Measurements from ENCODE around the gene RNF26. TPM values are rescaled to one million over a fixed set of nuclear protein-coding genes. Genes with fewer than 3 reads are reported as not detected.

Gene RNF26
- total and polyA plus RNA-seq, 2 of the 13 experiments (the other 11 are each of a cell fraction or from before 2014, with no cell fraction given) = 11.9 to 26.3 TPM

- TF ChIP-seq GATA4 (IDR thresholded peaks at IDR 0.05; ENCODE audit: borderline replicate concordance, low read depth) = no peak
- no peak for TF ChIP-seq ZNF496 (CRISPR knock-in tag; IDR thresholded peaks at IDR 0.05; ENCODE audit: insufficient replicate concordance)
- no peak for TF ChIP-seq MLLT10 (CRISPR knock-in tag; IDR thresholded peaks at IDR 0.05)
- no peak for TF ChIP-seq ZNF143 (CRISPR knock-in tag; IDR thresholded peaks at IDR 0.05)
- no peak for TF ChIP-seq FOXK2 (IDR thresholded peaks at IDR 0.05)
- no peak for TF ChIP-seq MYPOP (CRISPR knock-in tag; IDR thresholded peaks at IDR 0.05)
- TF ChIP-seq SRY (CRISPR knock-in tag; IDR thresholded peaks at IDR 0.05) = no peak
- TF ChIP-seq ZNF777 (CRISPR knock-in tag; IDR thresholded peaks at IDR 0.05) = no peak
- TF ChIP-seq KLF15 (CRISPR knock-in tag; IDR thresholded peaks at IDR 0.05; ENCODE audit: borderline replicate concordance) = no peak
- TF ChIP-seq KMT2A (CRISPR knock-in tag; IDR thresholded peaks at IDR 0.05) = no peak; the same call in 1 of the 2 replicates
- peak; percentile 38; the same call in 1 of the 2 replicates for TF ChIP-seq UBTF (CRISPR knock-in tag; IDR thresholded peaks at IDR 0.05)
- no peak for TF ChIP-seq JARID2 (CRISPR knock-in tag; IDR thresholded peaks at IDR 0.05; ENCODE audit: insufficient replicate concordance)
- TF ChIP-seq ATF7 (IDR thresholded peaks at IDR 0.05) = no peak
- TF ChIP-seq ATF7 (CRISPR knock-in tag; IDR thresholded peaks at IDR 0.05) = 0 out of 2 replicates have a peak, but pooled peaks have one; percentile 37
- TF ChIP-seq ZNF543 (CRISPR knock-in tag; IDR thresholded peaks at IDR 0.05) = 0 out of 2 replicates have a peak, but pooled peaks have one; percentile 55
- TF ChIP-seq ZNF674 (CRISPR knock-in tag; IDR thresholded peaks at IDR 0.05; ENCODE audit: low read depth) = no peak
- TF ChIP-seq MYNN (CRISPR knock-in tag; IDR thresholded peaks at IDR 0.05; ENCODE audit: low read depth) = no peak
- TF ChIP-seq KDM6A (CRISPR knock-in tag; IDR thresholded peaks at IDR 0.05; ENCODE audit: low read depth) = no peak
- TF ChIP-seq, protein P1, sequence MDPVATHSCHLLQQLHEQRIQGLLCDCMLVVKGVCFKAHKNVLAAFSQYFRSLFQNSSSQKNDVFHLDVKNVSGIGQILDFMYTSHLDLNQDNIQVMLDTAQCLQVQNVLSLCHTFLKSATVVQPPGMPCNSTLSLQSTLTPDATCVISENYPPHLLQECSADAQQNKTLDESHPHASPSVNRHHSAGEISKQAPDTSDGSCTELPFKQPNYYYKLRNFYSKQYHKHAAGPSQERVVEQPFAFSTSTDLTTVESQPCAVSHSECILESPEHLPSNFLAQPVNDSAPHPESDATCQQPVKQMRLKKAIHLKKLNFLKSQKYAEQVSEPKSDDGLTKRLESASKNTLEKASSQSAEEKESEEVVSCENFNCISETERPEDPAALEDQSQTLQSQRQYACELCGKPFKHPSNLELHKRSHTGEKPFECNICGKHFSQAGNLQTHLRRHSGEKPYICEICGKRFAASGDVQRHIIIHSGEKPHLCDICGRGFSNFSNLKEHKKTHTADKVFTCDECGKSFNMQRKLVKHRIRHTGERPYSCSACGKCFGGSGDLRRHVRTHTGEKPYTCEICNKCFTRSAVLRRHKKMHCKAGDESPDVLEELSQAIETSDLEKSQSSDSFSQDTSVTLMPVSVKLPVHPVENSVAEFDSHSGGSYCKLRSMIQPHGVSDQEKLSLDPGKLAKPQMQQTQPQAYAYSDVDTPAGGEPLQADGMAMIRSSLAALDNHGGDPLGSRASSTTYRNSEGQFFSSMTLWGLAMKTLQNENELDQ (CRISPR knock-in tag; IDR thresholded peaks at IDR 0.05; ENCODE audit: borderline replicate concordance) = no peak
- TF ChIP-seq ZNF530 (CRISPR knock-in tag; IDR thresholded peaks at IDR 0.05; ENCODE audit: low read depth) = no peak
- TF ChIP-seq, protein P2, sequence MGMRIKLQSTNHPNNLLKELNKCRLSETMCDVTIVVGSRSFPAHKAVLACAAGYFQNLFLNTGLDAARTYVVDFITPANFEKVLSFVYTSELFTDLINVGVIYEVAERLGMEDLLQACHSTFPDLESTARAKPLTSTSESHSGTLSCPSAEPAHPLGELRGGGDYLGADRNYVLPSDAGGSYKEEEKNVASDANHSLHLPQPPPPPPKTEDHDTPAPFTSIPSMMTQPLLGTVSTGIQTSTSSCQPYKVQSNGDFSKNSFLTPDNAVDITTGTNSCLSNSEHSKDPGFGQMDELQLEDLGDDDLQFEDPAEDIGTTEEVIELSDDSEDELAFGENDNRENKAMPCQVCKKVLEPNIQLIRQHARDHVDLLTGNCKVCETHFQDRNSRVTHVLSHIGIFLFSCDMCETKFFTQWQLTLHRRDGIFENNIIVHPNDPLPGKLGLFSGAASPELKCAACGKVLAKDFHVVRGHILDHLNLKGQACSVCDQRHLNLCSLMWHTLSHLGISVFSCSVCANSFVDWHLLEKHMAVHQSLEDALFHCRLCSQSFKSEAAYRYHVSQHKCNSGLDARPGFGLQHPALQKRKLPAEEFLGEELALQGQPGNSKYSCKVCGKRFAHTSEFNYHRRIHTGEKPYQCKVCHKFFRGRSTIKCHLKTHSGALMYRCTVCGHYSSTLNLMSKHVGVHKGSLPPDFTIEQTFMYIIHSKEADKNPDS (CRISPR knock-in tag; IDR thresholded peaks at IDR 0.05) = no peak
- TF ChIP-seq ZNF703 (CRISPR knock-in tag; IDR thresholded peaks at IDR 0.05; ENCODE audit: borderline replicate concordance) = no peak
Observed at GRCh38 chr11:119318240-119319135, 15.8 kb upstream of the RNF26 start (continued).
